ENCODE measurements around the gene LIN28A. TPM values are rescaled to one million over a fixed set of nuclear protein-coding genes. Genes with fewer than 3 reads are reported as not detected.
"Not testable (repeated sequence)": the region's sequence is repeated elsewhere in the genome, so short reads cannot be mapped to it uniquely, and the experiment has no call there.

Gene LIN28A
- not detected for polyA plus RNA-seq (ENCODE audit: low read depth in 6 of 6)

GRCh38 chr1:26410706-26411623, at the start of gene LIN28A:
Gene LIN28A (plus strand): TSS chr1:26410817. CDS start chr1:26410892, 75 bp downstream.
- Mint-ChIP-seq H3K4me1 (peaks cover 14 to 30% (median 23%) of the 10 kb centered on the region in 3 donors), H3K27ac (peak within 1 kb of the TSS in 1 of 6 donors; percentile 4), H3K36me3 (no peaks in the 10 kb centered on the region), H3K27me3 (peaks cover 56 to 89% (median 78%) of the 10 kb centered on the region in 3 donors), H3K4me3 (peak within 1 kb of the TSS in 3 of 8 donors; percentile 21 to 34 (median 25)), H3K9me3 (peaks cover 0 to 8% (median 0%) of the 10 kb centered on the region in 7 donors)
- ATAC-seq (ENCODE audit: low read depth in 2 of 2), result no peak
- DNase-seq, result no peak

DNA sequence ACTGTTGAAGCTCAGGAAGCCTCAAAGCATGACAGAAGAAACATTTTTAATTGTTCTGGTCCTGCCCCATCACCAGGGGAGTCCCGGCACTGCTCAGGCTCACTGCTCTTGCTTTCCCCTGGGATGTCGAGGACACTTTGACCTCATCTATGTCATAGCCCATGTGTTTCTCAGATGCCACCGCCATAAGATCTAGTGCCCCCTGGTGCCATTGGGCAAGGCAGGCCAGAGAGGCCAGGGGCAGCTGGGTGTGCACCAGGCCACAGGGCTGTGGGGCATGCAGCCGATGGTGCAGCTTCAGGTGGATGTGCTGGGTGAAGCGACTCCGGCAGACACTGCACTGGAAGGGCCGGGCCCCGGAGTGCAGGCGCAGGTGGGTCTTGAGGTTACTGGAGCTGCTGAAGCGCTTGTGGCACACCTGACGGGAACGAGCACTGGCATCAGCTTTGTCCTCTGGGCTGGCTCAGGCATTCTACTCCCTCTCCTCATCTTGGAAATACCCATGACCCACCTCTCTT, 49.0 kb upstream of the LIN28A start:
- peak overlapping the region in 6 of 8 donors; percentile 15 to 90 (median 78) for H3K4me3 Mint-ChIP-seq
- DNase-seq (no peak), ATAC-seq (ENCODE audit: low read depth in 2 of 2) (peak in 1 of 2 donors; percentile 12)
- H3K4me1 Mint-ChIP-seq, result peaks cover 24 to 35% (median 30%) of the 10 kb centered on the region in 3 donors
- peak overlapping the region in 1 of 6 donors; percentile 90 for H3K27ac Mint-ChIP-seq
- H3K27me3 Mint-ChIP-seq, result peaks cover 18 to 60% (median 54%) of the 10 kb centered on the region in 3 donors
- peaks cover 0 to 1% (median 0%) of the 10 kb centered on the region in 7 donors for H3K9me3 Mint-ChIP-seq
- no peaks in the 10 kb centered on the region for H3K36me3 Mint-ChIP-seq

DNA sequence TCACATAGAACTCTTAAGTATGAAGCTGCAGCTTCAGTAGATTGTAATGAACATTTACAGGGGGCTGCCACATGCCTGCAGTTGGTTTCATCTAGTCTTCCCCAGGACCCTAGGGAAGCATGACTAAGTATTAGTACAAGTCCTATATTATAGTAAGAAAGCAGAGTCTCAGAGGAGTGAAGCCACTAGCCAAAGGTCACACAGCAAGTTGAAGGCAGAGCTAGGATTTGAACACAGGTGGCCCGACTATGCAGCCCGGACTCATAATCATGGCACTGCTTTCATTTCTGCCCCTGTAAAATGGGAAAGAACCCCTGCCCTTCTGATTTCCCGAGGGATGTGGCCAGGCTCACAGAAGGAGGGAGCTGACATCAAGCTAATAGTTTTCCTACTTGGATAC, 48.3 kb upstream of the LIN28A start:
- peaks cover 24 to 35% (median 30%) of the 10 kb centered on the region in 3 donors for H3K4me1 Mint-ChIP-seq

DNA sequence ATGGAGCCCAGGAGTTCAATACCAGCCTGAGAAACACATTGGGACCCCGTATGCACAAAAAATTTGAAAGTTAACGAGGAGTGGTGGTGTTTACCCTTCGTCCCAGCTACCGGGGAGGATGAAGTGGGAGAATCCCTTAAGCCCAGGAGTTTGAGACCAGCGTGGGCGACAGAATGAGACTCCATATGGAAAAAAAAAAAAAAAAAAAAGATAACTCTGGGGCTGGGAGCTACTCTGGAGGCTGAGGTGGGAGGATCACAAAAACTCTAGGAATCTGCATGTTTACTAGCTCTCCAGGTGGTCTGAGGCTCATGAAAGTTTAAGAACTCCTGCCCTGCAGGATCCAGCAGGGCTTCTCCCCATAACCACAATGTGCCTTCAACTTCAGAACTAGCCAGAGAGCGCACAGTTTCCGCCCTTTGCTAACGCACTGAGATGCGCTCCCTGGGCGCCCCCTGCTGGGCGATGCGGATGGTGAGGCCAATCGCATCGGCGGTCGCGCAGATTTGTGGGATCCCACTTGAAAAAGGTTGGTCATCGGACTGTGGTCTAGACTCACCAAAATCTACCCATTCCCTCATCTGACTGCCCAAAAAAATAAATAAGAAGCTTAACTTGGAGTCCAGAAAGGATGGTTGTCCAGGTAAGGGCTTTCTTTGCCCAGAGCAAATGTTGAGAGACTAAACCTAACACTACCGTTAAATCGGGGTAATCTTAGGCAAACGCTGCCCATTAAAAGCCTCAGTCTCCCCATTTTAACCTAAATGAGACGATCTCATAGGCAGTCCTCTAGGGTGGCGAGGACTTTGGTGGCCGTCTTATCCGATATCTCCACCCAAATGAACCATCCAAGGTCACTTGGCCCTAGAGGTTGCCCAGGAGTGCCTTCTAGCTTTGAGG, 46.8 kb upstream of the LIN28A start:
- H3K9me3 Mint-ChIP-seq, result peaks cover 0 to 1% (median 0%) of the 10 kb centered on the region in 7 donors
- H3K27me3 Mint-ChIP-seq, result peaks cover 18 to 62% (median 58%) of the 10 kb centered on the region in 3 donors
- H3K4me3 Mint-ChIP-seq, result peak overlapping the region in 2 of 8 donors; percentile 16 to 40
- peak; percentile 82 for DNase-seq
- peaks cover 24 to 35% (median 30%) of the 10 kb centered on the region in 3 donors for H3K4me1 Mint-ChIP-seq
- no peak overlapping the region for H3K27ac Mint-ChIP-seq
- no peaks in the 10 kb centered on the region for H3K36me3 Mint-ChIP-seq
- ATAC-seq (ENCODE audit: low read depth in 2 of 2), result peak; percentile 87 to 88

More for the DNA sequence above, 48.3 kb upstream of the LIN28A start:
- Mint-ChIP-seq H3K9me3 (peaks cover 0 to 1% (median 0%) of the 10 kb centered on the region in 7 donors), H3K27ac (peak overlapping the region in 1 of 6 donors; percentile 90), H3K36me3 (no peaks in the 10 kb centered on the region), H3K4me3 (peak overlapping the region in 4 of 8 donors; percentile 22 to 79 (median 72)), H3K27me3 (peaks cover 18 to 64% (median 58%) of the 10 kb centered on the region in 3 donors)
- DNase-seq, result no peak
- no peak for ATAC-seq (ENCODE audit: low read depth in 2 of 2)

DNA sequence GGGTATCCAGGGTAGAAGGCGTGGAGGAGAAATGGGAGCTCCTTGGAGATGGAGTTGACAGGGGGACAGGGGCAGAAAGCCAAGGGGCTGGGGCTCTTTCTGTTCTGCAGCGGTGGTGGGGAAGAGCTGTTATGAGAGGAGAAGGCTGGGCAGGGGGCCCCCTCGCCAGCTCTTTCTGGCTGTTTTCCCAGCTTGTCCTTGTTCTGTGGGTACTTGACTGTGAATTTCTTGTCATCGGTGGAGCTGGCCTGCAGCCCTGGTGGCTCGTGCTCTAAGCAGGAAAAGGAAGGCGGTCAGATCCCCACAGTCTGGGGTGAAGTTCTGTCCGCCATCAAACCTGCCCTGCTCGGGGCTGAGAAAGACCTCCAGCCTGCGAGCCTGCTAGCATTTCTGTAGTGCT, 45.7 kb upstream of the LIN28A start:
- peaks cover 20 to 28% (median 27%) of the 10 kb centered on the region in 3 donors for H3K4me1 Mint-ChIP-seq
- ATAC-seq (ENCODE audit: low read depth in 2 of 2) (no peak), DNase-seq (no peak)
- H3K27me3 Mint-ChIP-seq, result peaks cover 18 to 50% (median 46%) of the 10 kb centered on the region in 3 donors
- H3K9me3 Mint-ChIP-seq, result peaks cover 0 to 1% (median 0%) of the 10 kb centered on the region in 7 donors
- peak overlapping the region in 1 of 6 donors; percentile 48 for H3K27ac Mint-ChIP-seq
- H3K36me3 Mint-ChIP-seq, result no peaks in the 10 kb centered on the region
- no peak overlapping the region for H3K4me3 Mint-ChIP-seq

DNA sequence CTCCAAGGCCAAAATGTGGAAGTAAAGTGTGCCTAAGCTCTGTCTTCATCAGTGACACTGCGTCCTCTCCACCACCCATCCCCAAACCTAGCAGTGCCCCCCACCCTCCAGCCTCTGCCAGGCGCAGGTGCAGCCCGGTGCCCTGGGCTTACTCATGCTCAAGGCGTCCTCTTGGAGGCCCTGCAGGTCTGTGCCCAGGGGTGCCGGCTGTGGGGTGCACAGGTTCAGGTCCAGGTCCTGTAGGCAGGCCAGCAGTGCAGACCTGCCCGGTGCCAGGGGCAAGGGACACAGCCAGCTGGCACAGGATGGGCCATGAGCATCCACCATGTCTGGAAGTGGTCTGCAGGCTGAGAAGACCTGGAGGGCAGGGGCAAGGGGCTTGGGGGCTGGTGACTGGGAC, 43.2 kb upstream of the LIN28A start:
- peaks cover 0 to 4% (median 0%) of the 10 kb centered on the region in 7 donors for H3K9me3 Mint-ChIP-seq
- H3K4me1 Mint-ChIP-seq, result peaks cover 2 to 10% (median 10%) of the 10 kb centered on the region in 3 donors
- H3K27me3 Mint-ChIP-seq, result peaks cover 13 to 36% (median 22%) of the 10 kb centered on the region in 3 donors
- H3K36me3 Mint-ChIP-seq, result no peaks in the 10 kb centered on the region
- H3K4me3 Mint-ChIP-seq, result no peak overlapping the region
- DNase-seq (no peak), ATAC-seq (ENCODE audit: low read depth in 2 of 2) (no peak)
- no peak overlapping the region for H3K27ac Mint-ChIP-seq

- Mint-ChIP-seq H3K4me3 (no peak overlapping the region), H3K9me3 (peaks cover 0 to 4% (median 0%) of the 10 kb centered on the region in 7 donors), H3K27me3 (peaks cover 13 to 36% (median 21%) of the 10 kb centered on the region in 3 donors), H3K27ac (peak overlapping the region in 1 of 6 donors; percentile 38), H3K4me1 (peaks cover 4 to 10% (median 10%) of the 10 kb centered on the region in 3 donors), H3K36me3 (no peaks in the 10 kb centered on the region)
- ATAC-seq (ENCODE audit: low read depth in 2 of 2), result no peak
- no peak for DNase-seq
These were observed 42.6 kb upstream of the LIN28A start for GRCh38 chr1:26368006-26368405.

GRCh38 chr1:26368486-26368885, 42.1 kb upstream of the LIN28A start:
- no peak for ATAC-seq (ENCODE audit: low read depth in 2 of 2)
- peak overlapping the region in 1 of 8 donors; percentile 52 for H3K4me3 Mint-ChIP-seq
- DNase-seq, result no peak
- peaks cover 4 to 7% (median 6%) of the 10 kb centered on the region in 3 donors for H3K4me1 Mint-ChIP-seq
- no peaks in the 10 kb centered on the region for H3K36me3 Mint-ChIP-seq
- H3K27ac Mint-ChIP-seq, result no peak overlapping the region
- H3K9me3 Mint-ChIP-seq, result peaks cover 0 to 4% (median 0%) of the 10 kb centered on the region in 7 donors
- peaks cover 13 to 36% (median 16%) of the 10 kb centered on the region in 3 donors for H3K27me3 Mint-ChIP-seq

DNA sequence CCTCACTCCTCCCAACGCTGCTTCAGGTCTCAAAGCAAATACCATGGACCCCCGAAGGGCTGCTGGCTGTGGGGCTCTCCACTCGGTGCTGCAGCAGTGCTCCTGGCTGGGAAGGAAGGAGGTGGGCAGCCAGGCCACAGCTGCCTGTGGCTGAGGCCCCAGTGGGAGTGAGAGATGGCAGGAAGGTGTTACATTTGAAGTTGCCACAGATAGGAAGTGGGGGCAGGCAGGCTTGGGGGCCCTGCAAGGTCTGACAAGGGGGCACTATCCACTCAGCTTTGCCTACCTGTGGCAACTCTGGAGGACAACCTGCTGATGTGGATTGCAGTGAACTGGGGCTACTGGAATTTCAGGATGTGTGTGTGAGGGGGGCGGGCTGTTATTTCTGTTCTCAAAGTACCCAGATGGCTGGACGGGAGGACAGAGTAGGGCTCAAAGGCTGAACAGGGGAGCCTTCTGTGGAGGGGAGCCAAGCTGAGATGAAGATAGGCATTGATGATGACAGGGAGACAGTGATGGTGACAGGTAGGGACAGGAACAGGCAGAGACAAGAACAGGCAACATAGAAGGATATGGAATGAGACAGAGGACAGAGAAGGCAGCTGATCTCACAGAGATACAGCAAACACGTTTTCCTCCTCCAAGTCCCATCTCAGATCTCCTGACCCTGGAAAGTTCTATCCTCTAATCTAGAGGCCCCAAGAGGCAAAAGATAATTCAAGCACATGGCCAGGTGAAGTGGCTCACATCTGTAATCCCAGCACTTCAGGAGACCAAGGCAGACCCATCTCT, 39.8 kb upstream of the LIN28A start:
- Mint-ChIP-seq H3K4me1 (peaks cover 14 to 21% (median 19%) of the 10 kb centered on the region in 3 donors), H3K27me3 (peaks cover 0 to 25% (median 7%) of the 10 kb centered on the region in 3 donors), H3K9me3 (peaks cover 0 to 4% (median 0%) of the 10 kb centered on the region in 7 donors), H3K4me3 (peak overlapping the region in 1 of 8 donors; percentile 7), H3K27ac (peak overlapping the region in 1 of 6 donors; percentile 8), H3K36me3 (no peaks in the 10 kb centered on the region)
- no peak for ATAC-seq (ENCODE audit: low read depth in 2 of 2)
- DNase-seq, result no peak

GRCh38 chr1:26372039-26372438, 38.6 kb upstream of the LIN28A start:
- no peak overlapping the region for H3K4me3 Mint-ChIP-seq
- H3K9me3 Mint-ChIP-seq, result peaks cover 0 to 4% (median 0%) of the 10 kb centered on the region in 7 donors
- H3K36me3 Mint-ChIP-seq, result no peaks in the 10 kb centered on the region
- ATAC-seq (ENCODE audit: low read depth in 2 of 2), result no peak
- H3K4me1 Mint-ChIP-seq, result peaks cover 14 to 21% (median 20%) of the 10 kb centered on the region in 3 donors
- DNase-seq, result no peak
- H3K27me3 Mint-ChIP-seq, result peaks cover 0 to 19% (median 6%) of the 10 kb centered on the region in 3 donors
- no peak overlapping the region for H3K27ac Mint-ChIP-seq

DNA sequence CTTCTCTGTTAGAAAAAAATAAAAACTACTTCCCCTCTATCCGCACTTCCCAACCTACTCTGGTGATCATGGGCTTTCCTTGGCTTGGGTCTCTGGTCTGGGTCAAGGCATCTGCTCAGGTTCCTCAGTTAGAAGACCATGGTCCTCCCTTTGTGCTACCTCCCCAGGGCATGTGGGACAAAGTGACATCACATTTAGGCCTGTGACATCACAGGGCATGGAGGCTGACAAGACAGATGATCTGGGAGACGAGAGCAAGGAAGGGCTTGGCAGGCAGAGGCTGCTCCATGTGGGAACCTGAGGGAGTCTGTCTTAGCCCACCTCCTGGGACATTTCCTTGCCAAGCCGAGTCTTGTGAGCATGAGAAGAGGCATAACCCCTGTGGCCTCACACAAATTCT, 38.0 kb upstream of the LIN28A start, which contains the start of gene ZNF683:
ZNF683 (minus strand) TSS at position 140 of the 400 bp plus-strand sequence. CDS start 4,179 bp downstream, outside the sequence.
- not testable (repeated sequence) for ATAC-seq (ENCODE audit: low read depth in 2 of 2)
- H3K27ac Mint-ChIP-seq, result peak within 1 kb of the TSS in 2 of 6 donors; percentile 32 to 72

More for the DNA sequence above, 38.0 kb upstream of the LIN28A start, which contains the start of gene ZNF683:
- H3K9me3 Mint-ChIP-seq, H3K36me3 Mint-ChIP-seq, DNase-seq: not testable (repeated sequence)
- Mint-ChIP-seq H3K4me1 (peaks cover 14 to 22% (median 22%) of the 10 kb centered on the region in 3 donors), H3K4me3 (peak within 1 kb of the TSS in 1 of 8 donors; percentile 60), H3K27me3 (peaks cover 0 to 14% (median 0%) of the 10 kb centered on the region in 3 donors)

Data from naive B cell (primary cell).